Measurements from ENCODE around the gene SAMD13.

- TF ChIP-seq POLR2A (IDR thresholded peaks at IDR 0.05) (no peak), CTCF (IDR thresholded peaks at IDR 0.05) (no peak)
These were observed 88.7 kb downstream of the SAMD13 start for GRCh38 chr1:84390226-84390625.
